Activated CD8-positive, alpha-beta memory T cell treated with anti-CD3 and anti-CD28 coated beads, Interleukin-2, amount 50 U/mL, for 1 hour (primary cell): ENCODE results near the gene HNRNPH3.
"Not testable (repeated sequence)": the region's sequence is repeated elsewhere in the genome, so short reads cannot be mapped to it uniquely, and the experiment has no call there.

Experiments used
- DNase-seq: peaks from one replicate; pipeline ENCODE4 v3.0.0-alpha.2; 2020; ENCODE audit errors: extremely low read depth

Gene HNRNPH3, protein sequence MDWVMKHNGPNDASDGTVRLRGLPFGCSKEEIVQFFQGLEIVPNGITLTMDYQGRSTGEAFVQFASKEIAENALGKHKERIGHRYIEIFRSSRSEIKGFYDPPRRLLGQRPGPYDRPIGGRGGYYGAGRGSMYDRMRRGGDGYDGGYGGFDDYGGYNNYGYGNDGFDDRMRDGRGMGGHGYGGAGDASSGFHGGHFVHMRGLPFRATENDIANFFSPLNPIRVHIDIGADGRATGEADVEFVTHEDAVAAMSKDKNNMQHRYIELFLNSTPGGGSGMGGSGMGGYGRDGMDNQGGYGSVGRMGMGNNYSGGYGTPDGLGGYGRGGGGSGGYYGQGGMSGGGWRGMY

DNA sequence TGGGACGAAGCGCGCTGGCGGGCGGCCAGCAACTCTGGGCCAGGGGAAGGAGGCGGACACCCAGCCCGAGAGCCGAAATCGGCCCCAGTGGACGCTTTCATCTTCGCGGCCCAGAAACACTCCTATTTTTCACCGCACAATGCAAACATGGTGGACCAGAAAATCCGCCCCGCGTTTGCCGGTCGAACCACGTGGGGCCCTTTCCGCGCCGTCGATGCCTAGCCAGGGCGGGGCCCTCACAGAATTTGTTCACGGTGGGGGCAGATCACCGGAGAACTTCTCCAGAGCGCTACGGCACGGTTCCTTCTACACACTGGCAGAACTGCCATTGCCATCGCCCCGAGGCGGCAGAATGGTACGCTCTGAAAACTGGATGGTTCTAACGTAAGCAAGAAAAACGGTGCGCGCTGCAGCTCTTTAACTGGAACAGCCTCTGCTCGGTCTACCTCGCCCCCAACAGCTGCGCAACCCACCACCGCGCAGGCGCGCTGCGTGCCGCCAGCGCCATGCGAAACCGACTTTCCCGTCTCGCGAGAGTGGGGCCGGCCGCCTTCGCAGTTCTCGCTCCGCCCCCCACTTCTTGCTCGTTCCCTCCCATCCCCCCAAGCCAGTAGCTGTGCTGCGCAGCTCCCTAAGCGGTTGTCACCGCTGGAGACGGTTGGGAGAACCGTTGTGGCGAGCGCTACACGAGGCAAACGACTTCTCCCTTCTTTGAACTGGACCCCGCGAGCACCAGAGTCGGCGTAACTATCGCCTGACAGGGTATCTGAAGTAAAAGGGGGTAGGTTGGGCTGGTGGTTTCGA is at the start of gene HNRNPH3:
Gene HNRNPH3 (plus strand): TSS at position 610 of the 804 bp plus-strand sequence. CDS start 5,158 bp downstream, outside the sequence.
- DNase-seq = peak; percentile 97

DNA sequence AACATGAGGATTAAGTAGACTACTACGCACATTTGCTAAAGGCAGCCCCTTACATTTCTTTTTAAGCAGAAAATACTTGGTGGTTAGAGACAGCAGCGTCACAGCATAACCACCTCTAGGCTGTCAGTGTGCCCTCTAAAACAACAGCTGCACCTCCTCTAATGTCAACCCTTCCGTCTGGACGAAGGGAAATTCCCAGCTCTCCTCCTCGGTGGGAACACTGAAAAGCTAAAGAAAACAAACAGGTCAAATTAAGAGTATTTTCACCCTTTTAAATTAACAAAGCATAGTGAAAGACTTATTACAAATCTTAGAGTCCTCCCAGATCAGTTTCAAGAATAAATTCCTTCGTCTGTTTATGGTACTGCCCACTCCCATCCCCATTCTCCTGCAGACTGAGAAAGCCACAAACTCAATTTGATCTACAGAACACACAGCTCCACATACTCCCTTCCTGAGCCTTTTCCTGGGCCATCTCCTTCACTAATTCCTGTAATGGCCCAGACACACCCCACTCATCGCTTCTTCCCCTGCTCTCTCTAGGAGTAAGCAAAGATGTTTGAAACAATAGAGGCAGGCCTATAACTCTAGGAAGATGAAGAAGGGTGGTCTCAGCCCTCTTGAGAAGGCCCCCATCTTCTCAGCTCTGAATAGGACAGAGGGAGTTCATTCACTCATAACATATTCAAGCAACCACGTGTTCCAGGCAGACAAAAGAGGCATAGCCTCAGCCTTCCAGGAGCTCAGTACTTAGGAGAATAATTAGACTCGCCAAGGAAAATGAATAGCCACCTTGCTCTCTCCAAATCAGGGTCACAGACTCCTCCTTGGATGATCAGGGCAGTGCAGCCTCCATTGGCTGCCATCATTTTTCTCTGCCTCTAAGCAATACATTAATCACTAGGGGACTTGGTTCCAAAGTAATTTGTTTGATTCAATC is 47.5 kb upstream of the HNRNPH3 start:
- no peak for DNase-seq

DNA sequence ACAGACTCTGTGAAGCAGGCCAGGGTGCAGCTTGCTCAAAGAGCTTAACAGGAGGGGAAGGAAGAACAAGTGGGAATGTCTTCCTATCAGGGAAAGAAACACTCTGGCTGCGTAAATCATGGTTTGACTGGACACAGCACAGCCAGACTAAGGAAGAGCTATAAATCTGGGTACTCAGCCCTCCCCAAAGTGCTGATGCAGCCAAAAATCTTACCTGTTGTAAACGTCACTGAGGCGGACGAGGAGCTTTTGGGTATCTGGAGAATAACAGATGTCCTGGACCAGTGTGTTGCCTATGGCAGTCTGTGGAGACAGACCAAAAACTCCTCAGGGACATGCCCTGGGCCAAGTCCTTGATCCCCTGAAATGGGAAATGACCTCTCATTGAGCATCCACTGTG is 43.1 kb upstream of the HNRNPH3 start:
- no peak for DNase-seq

DNA sequence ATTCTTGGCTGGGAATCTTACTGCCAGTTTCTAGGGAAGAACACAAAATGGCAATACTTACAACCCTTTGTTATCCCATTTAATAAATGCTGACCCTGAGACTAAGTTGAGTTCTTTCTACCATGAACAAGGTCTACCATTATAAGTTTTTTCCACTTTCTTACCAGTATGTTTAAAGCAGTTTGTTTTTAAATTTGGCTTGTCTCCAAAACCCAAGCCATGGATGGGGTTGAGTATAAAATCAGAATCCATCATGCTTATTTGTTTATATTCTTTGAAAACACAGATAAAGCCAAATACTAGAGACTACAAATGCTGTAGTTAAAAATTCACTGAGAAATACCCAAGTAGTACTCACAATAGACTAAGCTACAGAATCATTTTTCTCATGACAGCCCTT is 41.1 kb upstream of the HNRNPH3 start:
- no peak for DNase-seq

DNA sequence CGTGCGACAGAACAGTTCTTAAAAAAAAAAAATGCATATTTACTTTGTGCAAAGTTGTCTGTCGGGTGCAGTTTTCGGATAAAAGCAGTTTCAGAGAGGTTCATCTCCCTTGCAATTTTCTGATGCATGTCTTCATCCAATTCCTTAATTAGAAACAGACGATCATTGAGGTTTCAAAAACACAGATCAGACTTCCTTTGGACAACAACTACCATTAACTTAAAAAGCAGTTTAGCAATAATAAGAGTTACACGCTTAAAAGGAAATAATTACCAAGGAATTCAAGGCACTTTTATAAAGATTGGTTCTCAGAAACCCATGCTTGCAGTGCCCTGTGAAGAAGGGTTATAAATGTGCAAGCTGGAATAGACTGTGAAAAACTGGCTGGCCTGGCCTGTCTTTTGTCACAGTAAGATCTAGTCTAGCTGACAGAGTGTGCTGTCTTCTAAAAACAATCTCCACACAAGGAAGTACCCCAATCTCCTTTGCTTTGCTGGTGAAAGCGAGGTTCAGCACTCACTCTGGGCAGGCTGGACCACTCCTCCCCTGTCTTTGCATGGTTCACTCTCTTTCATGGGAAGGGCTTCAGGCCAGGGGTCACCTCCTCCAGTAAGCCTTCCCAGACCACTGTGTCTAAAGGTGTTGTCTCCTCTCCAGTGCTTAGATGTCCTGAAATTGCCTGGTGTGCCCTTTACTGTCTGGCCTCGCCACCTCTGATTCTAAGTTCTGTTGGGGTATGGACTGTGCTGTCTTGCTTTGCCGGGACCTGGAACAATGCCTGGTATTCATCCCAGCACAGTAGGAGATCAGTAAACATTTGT is 34.8 kb upstream of the HNRNPH3 start:
- DNase-seq = no peak

DNA sequence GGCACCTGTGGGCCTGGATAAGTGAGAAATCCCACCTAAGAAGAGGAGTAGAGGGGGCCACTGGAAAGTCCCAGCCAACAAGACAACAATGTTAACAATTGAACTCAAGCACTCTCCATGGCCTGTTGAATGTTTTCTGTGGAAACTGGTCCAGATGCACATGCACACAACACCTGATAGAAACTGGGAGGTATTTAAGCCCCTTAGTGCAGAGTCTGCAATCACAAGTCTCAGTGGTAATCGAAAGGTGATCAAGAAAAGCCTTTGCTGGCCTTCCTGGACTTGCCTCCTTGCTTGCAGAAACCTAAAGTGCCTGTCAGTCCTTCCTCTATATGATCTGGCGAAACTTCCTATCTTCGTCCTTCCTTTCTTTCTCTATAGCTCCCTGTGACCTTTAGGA is 30.6 kb upstream of the HNRNPH3 start:
- no peak for DNase-seq

DNA sequence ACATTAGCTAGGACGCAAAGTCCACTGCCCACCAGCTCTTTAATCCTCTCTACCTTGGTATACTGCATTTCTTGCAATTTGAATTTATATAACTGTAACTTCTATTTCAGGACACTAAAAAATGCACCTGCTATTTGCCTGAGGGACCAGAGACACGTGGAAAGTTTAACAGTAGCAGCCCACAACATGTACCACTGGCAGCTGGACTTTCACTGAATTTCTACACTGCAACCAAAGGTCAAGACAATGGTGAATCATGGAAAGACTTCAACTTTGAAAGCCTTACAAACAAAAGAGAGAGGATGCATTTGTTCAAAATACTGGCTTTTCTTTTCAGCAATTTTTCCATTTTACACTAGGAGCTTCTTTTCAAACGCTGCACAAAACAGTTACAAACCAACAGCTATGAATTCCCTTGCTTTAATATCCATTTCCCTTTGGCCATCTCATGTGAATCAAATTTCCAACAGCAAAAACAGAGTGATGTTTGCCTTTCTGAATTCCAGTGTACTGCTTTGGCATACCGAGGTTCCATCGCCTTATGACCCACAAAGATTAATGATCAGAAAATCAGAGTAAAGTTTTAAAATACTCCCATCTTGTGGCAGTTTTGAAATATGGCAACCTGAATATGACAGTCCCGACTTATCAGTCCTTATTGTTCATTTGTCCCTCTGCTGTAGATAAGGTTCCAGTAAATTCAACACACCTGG is 29.9 kb upstream of the HNRNPH3 start:
- no peak for DNase-seq

DNA sequence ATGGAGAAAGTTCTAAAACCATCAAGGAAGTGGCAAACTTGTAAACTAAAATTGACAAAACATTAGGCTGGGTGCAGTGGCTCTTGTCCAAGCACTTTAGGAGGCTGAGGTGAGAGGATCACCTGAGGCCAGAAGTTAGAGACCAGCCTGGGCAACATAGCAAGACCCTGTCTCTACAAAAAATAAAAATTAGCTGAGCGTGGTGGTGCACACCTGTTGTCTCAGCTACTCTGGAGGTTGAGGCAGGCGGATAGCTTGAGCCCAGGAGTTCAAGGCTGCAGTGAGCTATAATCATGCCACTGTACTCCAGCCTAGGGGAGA is 29.4 kb upstream of the HNRNPH3 start:
- no peak for DNase-seq

DNA sequence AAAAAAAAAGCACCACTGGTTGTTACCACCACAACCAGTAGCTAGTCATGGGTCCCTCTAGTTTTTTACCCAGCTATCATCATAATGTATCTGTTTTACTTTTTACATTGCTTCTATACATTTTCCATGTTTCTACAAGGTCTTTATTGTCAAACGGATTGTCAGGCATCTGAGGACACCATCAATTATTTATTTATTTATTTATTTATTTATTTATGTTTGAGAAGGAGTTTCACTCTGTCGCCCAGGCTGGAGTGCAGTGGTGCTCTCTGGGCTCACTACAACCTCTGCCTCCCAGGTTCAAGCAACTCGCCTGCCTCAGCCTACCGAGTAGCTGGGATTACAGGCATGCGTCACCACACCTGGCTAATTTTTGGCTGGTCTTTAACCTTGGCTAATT is 29.0 kb upstream of the HNRNPH3 start:
- DNase-seq = no peak

DNA sequence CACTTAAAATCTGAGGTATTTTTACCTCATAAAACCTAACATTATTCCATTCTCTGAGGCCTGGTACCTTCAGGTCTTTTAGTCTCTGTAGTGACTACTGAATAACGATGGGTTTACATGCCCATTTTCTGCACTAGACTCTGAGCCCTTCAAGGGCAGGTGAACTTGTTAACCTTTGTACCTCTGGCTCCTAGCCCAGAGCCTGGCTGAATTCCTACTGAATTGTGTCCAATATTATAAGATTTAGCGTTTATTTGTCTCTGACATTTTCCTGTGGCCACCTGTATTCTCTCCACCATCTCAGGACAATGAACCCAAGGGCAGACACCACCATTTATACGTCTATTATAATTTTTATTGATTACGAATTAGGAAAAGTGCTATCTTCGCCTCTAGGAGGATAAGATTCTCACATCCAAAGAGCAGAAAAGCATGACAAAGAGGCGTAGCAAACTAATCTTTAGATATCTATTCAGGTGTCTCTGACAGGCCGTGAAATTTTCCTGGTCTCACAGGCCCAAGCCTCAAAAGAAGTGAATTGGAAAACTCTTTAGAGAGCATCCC is 27.9 kb upstream of the HNRNPH3 start:
- DNase-seq = no peak

DNA sequence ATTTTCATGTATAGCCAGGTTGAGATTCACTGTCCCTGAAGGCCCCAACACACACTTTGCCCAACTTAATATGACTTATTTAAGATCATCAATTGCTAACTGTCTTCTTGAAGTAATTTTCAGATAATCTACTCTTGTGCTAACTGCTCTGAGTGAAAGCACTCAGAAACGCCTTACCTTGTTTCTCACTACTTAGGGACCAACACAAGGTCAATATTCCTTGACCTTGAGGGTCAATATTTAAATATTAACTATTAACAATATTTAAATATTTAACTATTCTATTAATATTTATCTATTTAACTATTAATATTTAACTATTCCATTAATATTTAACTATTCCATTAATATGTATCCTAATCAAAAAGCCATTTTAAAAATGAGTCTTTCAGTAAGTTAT is 26.0 kb upstream of the HNRNPH3 start:
- no peak for DNase-seq

DNA sequence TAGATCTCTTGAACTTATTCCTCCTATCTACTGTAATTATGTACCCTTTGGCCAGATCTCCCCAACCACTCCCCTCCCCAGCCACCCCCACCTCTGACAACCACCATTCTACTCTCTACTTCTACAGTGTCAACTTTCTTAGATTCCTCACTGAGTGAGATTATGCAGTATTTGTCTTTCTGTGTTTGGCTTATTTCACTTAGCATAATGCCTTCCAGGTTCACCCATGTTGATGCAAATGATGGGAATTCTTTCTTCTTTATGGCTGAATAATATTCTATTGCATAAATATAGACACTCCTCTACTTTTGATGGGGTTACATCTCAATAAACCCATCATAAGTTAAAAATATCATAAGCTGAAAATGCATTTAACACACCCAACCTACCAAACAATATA is 21.3 kb upstream of the HNRNPH3 start:
- DNase-seq = no peak

DNA sequence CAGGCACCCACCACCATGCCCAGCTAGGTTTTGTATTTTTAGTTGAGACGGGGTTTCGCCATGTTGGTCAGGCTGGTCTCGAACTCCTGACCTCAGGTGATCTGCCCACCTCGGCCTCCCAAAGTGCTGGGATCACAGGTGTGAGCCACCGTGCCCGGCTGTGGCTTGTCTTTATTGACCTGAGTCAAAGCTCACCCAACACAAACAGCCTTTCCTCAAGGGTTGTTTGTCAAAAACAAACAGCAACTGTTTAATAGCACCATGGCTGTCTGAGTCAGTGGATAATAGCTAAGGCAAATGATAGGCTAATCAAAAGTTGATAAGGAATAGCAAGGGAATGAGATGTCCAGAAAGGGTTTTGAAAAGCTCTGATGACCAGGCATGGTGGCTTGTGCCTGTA is 16.9 kb upstream of the HNRNPH3 start:
- DNase-seq = not testable (repeated sequence)

DNA sequence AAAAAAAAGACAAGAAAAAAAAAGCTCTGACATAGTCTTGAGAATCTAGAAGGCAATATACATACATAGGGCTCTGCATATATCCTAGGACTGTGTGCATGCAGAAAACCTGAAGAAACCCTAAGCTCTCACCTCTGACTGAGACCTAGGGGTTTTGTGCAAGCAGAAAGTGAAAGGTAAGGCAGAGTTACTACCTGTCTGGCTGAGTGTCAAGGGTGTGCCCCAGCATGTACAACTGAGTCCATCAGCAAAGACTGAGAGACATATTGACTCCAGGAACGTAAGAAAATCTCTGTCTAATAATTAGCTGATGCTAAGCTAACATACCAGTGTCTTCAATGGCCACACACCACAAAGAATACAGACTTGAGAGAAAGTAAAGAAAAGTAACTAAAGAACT is 16.3 kb upstream of the HNRNPH3 start:
- no peak for DNase-seq

DNA sequence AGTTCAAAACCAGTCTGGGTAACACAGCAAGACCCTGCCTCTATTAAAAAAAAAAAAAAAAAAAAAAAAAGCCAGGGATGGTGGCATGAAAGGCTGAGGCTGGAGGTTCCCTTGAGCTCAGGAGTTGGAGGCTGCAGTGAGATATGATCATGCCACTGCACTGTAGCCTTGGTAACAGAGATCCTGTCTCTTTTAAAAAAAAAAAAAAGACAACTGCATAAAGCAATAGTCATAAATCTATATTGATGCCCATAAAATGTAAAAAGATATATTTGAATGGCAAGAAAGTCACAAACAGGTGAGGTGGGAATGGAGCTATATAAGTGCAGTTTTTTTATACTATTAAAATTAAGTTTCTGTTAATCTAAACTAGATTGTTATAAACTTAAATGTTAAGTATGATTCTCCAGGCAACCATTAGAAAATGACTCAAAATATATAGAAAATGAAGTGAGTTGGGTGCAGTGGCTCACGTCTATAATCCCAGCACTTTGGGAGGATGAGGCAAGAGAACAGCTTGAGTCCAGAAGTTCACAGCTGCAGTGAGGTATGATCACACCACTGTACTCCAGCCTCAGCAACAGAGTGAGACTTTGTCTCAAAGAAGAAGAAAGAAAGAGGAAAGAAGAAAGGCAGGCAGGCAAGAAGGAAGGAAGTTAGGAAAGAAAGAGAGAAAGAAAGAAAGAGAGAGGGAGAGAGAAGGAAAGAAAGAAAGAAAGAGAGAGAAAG is 13.4 kb upstream of the HNRNPH3 start:
- no peak for DNase-seq

DNA sequence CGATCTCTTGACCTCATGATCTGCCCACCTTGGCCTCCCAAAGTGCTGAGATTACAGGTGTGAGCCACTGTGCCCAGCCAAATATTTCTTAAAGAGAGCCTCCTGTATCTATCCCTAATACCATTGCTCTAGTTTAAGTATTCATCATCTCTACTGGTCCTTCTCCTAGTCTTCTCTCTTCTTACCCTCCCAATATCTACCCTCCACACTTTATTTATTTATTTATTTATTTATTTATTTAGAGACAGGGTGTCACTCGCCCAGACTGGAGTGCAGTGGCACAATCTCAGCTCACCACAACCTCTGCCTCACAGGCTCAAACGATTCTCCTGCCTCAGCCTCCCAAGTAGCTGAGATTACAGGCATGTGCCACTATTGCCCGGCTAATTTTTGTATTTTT is 7.5 kb upstream of the HNRNPH3 start:
- DNase-seq = not testable (repeated sequence)

DNA sequence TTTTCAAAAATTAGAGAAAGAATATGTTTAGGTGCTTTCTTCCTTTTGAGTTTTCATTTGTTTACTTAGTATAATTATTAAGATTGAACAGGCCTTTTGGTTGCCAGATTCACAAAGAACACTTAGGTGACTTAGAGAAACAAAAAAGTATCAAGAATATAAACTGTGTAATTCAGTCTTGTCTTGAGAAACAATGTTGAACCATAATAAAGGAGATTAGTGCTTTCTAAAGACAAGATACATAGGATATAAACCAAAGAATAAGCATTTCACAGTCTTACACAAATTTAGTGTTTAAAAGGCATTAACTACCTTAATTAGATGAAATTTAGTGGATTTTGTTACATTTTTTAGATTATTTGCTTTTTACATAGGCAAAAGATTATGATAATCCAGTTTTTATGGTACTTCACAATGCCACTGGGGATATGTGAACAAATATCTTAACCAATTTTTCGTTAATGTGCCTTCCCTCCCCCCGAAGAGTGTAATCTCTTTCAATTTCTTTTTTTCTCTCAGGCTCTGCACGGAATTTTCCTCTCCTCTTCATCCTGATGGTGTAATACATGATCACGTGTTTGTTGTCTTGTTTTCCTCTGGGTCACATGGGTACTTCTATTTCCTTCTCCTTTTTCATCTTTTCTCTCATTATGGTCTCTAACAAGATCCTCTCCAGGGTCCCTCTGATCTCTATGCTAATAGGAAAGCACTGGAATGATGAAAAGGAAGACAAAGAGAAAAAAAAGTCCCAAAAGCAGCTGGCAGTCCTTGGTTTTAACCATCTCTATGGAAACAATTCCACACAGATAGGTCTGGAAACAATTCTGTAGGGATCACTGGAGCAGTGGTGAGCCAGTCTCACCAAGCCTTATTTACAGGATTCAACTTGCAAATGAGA is 3.7 kb upstream of the HNRNPH3 start:
- DNase-seq = no peak

DNA sequence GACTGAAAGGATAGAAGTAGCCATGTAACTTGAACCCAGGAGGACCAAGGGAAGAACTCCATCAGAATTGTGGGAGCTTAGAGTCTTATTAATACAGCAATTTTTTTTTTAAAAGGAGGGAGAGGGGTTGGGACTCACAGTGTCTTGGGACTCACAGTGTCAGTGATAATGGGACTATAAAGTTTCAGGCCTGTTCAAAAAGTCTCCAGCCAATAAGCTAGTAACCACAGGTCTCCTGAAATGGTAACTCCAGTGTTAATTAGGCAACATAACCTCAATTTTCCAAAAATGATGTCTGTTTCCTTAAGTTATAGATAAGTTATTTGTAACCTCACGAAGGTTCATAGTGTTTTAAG is 2.4 kb upstream of the HNRNPH3 start:
- no peak for DNase-seq
